Panc1 (cell line): Measurements from ENCODE around the gene POLR2F. TPM values are rescaled to one million over a fixed set of nuclear protein-coding genes. Genes with fewer than 3 reads are reported as not detected.

ENCODE experiments used
- ATAC-seq: fragments of 200-7000 bp; cut with Tn5 transposase; 2 replicates; pipeline ENCODE4 v1.9.1; 2020; ENCODE audit warnings: mild to moderate bottlenecking, moderate library complexity
- BruUV-seq: library from RNA; stranded (reverse); fragments of 400-500 nt; replicated peaks from 2 replicates; lab custom pipeline; 2021; lab: Mats Ljungman, UMichigan
- CTCF ChIA-PET: fragments of 300-600 bp; sonication (Branson Sonifier 250); formaldehyde crosslinking; loops from one replicate; lab custom pipeline; 2022; ENCODE audit warnings: antibody characterized with exemption; lab: Charles Lee
- POLR2A ChIA-PET: fragments of 300-600 bp; sonication (Branson Sonifier 250); formaldehyde crosslinking; loops from one replicate; lab custom pipeline; 2022; ENCODE audit warnings: antibody characterized with exemption; lab: Charles Lee
- DNase-seq: peaks from one replicate; pipeline ENCODE4 v3.0.0-alpha.2; 2010; ENCODE audit warnings: low read depth, low spot score
- H3K27ac ChIP-seq: 2 replicates; pipeline ENCODE4 v1.5.1; 2011; ENCODE audit warnings: mild to moderate bottlenecking, low read length, inconsistent platforms
- H3K27me3 ChIP-seq: fragments of 200-500 bp; sonication (Bioruptor generic); 2 replicates; pipeline ENCODE4 v1.6.0; 2014; ENCODE audit warnings: low read length, inconsistent platforms; ENCODE audit not compliant: control insufficient read depth, insufficient read depth
- H3K36me3 ChIP-seq: fragments of 200-500 bp; sonication (Bioruptor generic); 2 replicates; pipeline ENCODE4 v1.5.1; 2014; ENCODE audit warnings: inconsistent platforms, mild to moderate bottlenecking, low read length, moderate library complexity; ENCODE audit not compliant: control insufficient read depth, insufficient read depth
- H3K4me1 ChIP-seq: 2 replicates; pipeline ENCODE4 v1.5.1; 2011; ENCODE audit warnings: inconsistent platforms, mild to moderate bottlenecking, low read length, moderate library complexity; ENCODE audit not compliant: control insufficient read depth, insufficient read depth
- H3K4me3 ChIP-seq, 2 experiments: 2 replicates each; pipeline ENCODE4 v1.5.1; 2011 to 2012; ENCODE audit warnings: low read depth in 2 of 2, low read length in 2 of 2, mild to moderate bottlenecking in 2 of 2, inconsistent platforms in 1 of 2, moderate library complexity in 1 of 2
- H3K9me3 ChIP-seq: fragments of 200-500 bp; sonication (Bioruptor generic); 2 replicates; pipeline ENCODE4 v1.5.1; 2014; ENCODE audit warnings: low read depth, mild to moderate bottlenecking, inconsistent platforms, low read length, moderate library complexity; ENCODE audit not compliant: control insufficient read depth, insufficient read depth
- CTCF ChIP-seq: fragments of 450-650 bp; IDR thresholded peaks from 2 replicates; pipeline ENCODE4 v1.5.1; 2017; ENCODE audit warnings: mild to moderate bottlenecking
- POLR2AphosphoS5 ChIP-seq: IDR thresholded peaks from 2 replicates; pipeline ENCODE4 v1.6.1; 2012; ENCODE audit warnings: mild to moderate bottlenecking, low read depth, low read length, moderate library complexity
- REST ChIP-seq, 2 experiments: IDR thresholded peaks; 2 replicates each; pipeline ENCODE4 v1.6.1; 2011 to 2012; ENCODE audit warnings: low read depth in 2 of 2, control low read depth in 1 of 2, low read length in 1 of 2, mild to moderate bottlenecking in 1 of 2, moderate library complexity in 1 of 2; ENCODE audit not compliant: insufficient read depth in 1 of 2
- SIN3A ChIP-seq: IDR thresholded peaks from 2 replicates; pipeline ENCODE4 v1.6.1; 2012; ENCODE audit warnings: low read depth, mild to moderate bottlenecking, low read length, moderate library complexity, borderline replicate concordance; ENCODE audit not compliant: insufficient read depth
- TCF7L2 ChIP-seq: IDR thresholded peaks from 2 replicates; pipeline ENCODE4 v1.6.1; 2011; ENCODE audit warnings: mild to moderate bottlenecking, low read depth, low read length, inconsistent platforms
- in situ Hi-C: cut with HindIII; loops from 2 replicates; pipeline ENCODE4 v1.10.0; 2016; ENCODE audit warnings: low sequenced_read_pairs, low pct_unique_long_range_greater_than_20kb
- intact Hi-C: fragments of 100-400 bp; cut with micrococcal nuclease; formaldehyde crosslinking; loops from one replicate; pipeline ENCODE4 v1.10.0; 2022; ENCODE audit not compliant: unreplicated experiment
- total RNA-seq: library from RNA; stranded (reverse); gene quantifications from one replicate; pipeline ENCODE4 v1.2.1, GENCODE V29; 2021; ENCODE audit not compliant: unreplicated experiment

POLR2F gene
- total RNA-seq, 1 experiment from 2014 or later = 89.7 TPM

- no peak for DNase-seq
- POLR2A ChIA-PET = no interaction called here
Measured at GRCh38 chr22:37995460-37995859, 42.0 kb downstream of the POLR2F start.

GRCh38 chr22:37996079-37996478 lies 42.6 kb downstream of the POLR2F start:
- no peak for ATAC-seq

More at GRCh38 chr22:37995460-37995859, 42.0 kb downstream of the POLR2F start:
- H3K27me3 ChIP-seq = no peaks in the 10 kb centered on the region
- ATAC-seq = no peak
- intact Hi-C loops (no loop called here), in situ Hi-C loops (no loop called here)
- no peaks in the 10 kb centered on the region for H3K9me3 ChIP-seq
- no peak overlapping the region for H3K27ac ChIP-seq
- H3K4me1 ChIP-seq = no peaks in the 10 kb centered on the region
- no TSS peak for BruUV-seq
- TF ChIP-seq CTCF = no peak
- no peak for TF ChIP-seq REST (IDR thresholded peaks at IDR 0.05; ENCODE audit: insufficient read depth in 1 of 2, low read depth in 2 of 2, low read length in 1 of 2)
- no peak for TF ChIP-seq TCF7L2
- TF ChIP-seq POLR2AphosphoS5 = no peak
- TF ChIP-seq SIN3A = no peak
- CTCF ChIA-PET = no interaction called here
- H3K4me3 ChIP-seq = no peak overlapping the region
- H3K36me3 ChIP-seq = no peaks in the 10 kb centered on the region

More at GRCh38 chr22:37996079-37996478, 42.6 kb downstream of the POLR2F start:
- no peak for TF ChIP-seq CTCF
- TF ChIP-seq REST (IDR thresholded peaks at IDR 0.05; ENCODE audit: insufficient read depth in 1 of 2, low read depth in 2 of 2, low read length in 1 of 2) = no peak
- no peak for TF ChIP-seq TCF7L2
- no peak for TF ChIP-seq SIN3A
- TF ChIP-seq POLR2AphosphoS5 = no peak
- H3K27ac ChIP-seq = no peak overlapping the region
- no peak for DNase-seq
- no peaks in the 10 kb centered on the region for H3K4me1 ChIP-seq
- CTCF ChIA-PET = no interaction called here
- H3K4me3 ChIP-seq = no peak overlapping the region
- in situ Hi-C loops = no loop called here
- intact Hi-C loops = no loop called here
- H3K27me3 ChIP-seq = no peaks in the 10 kb centered on the region
- no peaks in the 10 kb centered on the region for H3K36me3 ChIP-seq
- POLR2A ChIA-PET = no interaction called here
- H3K9me3 ChIP-seq = no peaks in the 10 kb centered on the region
- BruUV-seq = no TSS peak
